MCF 10A (cell line): ENCODE data around the gene OR56A5. TPM values are rescaled to one million over a fixed set of nuclear protein-coding genes. Genes with fewer than 3 reads are reported as not detected.

ENCODE experiments used
- BruUV-seq: library from RNA; stranded (reverse); fragments of 400-500 nt; replicated peaks from 2 replicates; lab custom pipeline; 2021; lab: Mats Ljungman, UMichigan
- CTCF ChIA-PET: fragments of 300-600 bp; sonication (Branson Sonifier 250); formaldehyde crosslinking; extraction: SDS; loops from one replicate; lab custom pipeline; 2021; ENCODE audit warnings: antibody characterized with exemption, inconsistent platforms; lab: Yijun Ruan, JAX
- POLR2A ChIA-PET: fragments of 300-600, 350-650 bp; sonication (Branson Sonifier 250); formaldehyde crosslinking; extraction: SDS; loops from one replicate; lab custom pipeline; 2020; ENCODE audit warnings: antibody characterized with exemption, inconsistent platforms; lab: Yijun Ruan, JAX
- DNase-seq: peaks from one replicate; pipeline ENCODE4 v3.0.0-alpha.2; 2018; ENCODE audit not compliant: unreplicated experiment
- H3K27ac Mint-ChIP-seq: one replicate; pipeline ENCODE4 v1.8.0; 2022; ENCODE audit warnings: mild to moderate bottlenecking, low read depth, mixed read lengths; ENCODE audit not compliant: unreplicated experiment
- H3K27me3 Mint-ChIP-seq: one replicate; pipeline ENCODE4 v1.8.0; 2022; ENCODE audit warnings: mixed read lengths; ENCODE audit not compliant: insufficient read depth, unreplicated experiment
- H3K36me3 Mint-ChIP-seq: one replicate; pipeline ENCODE4 v1.8.0; 2022; ENCODE audit warnings: mild to moderate bottlenecking, moderate library complexity, mixed read lengths; ENCODE audit not compliant: insufficient read depth, unreplicated experiment
- H3K4me1 Mint-ChIP-seq: one replicate; pipeline ENCODE4 v1.8.0; 2022; ENCODE audit warnings: mixed read lengths; ENCODE audit not compliant: insufficient read depth, unreplicated experiment
- H3K4me3 Mint-ChIP-seq: one replicate; pipeline ENCODE4 v1.8.0; 2022; ENCODE audit warnings: mild to moderate bottlenecking, moderate library complexity, mixed read lengths; ENCODE audit not compliant: unreplicated experiment
- H3K9me3 Mint-ChIP-seq: one replicate; pipeline ENCODE4 v1.8.0; 2022; ENCODE audit warnings: mixed read lengths; ENCODE audit not compliant: unreplicated experiment
- intact Hi-C: fragments of 100-400 bp; cut with micrococcal nuclease; formaldehyde crosslinking; loops from 2 replicates; pipeline ENCODE4 v1.14.1; 2022
- total RNA-seq: library from RNA; stranded (reverse); gene quantifications from 2 replicates; pipeline ENCODE4 v1.2.3, GENCODE V29; 2022
- TF ChIP-seq, protein P1 (sequence below): fragments of 200-600 bp; IDR thresholded peaks from one replicate; pipeline ENCODE4 v1.8.0; 2022; ENCODE audit warnings: antibody characterized with exemption, mild to moderate bottlenecking; ENCODE audit not compliant: unreplicated experiment

Gene OR56A5
- total RNA-seq, 1 experiment from 2014 or later, result not detected

DNA sequence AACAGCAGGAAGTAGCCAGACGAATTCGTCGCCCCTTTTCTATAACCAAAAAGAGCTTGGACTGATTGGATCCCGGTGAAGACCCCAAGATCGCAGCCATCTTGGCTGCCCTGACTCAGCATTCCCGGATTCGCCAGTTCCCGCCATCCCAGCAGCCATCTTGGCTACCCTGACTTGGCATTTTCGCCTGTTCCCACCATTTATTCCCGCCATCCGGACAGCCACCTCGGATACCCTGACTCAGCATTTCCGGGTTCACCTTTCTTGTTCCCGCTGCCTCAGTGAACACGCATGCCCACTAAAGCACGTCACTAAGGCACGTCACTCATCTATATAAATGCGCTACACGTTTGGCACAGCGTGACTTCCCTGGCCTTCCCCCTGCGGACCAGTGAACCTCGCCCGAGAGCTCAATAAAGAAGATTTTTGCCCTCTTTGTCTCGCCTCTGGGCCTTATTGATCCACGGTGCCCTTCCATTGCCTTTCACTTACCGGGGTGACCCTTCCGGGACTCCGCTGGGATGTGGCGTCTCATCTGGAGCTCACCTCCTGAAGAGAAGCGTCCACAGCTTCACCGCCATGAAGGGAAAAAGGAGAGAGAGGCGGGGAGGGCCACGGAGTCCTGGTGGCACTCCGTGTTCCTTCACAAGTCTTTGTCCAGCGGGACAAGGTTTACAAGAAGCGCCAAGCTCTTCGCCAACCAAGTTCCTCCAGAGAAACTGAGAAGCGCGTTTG is 30.3 kb downstream of the OR56A5 start:
- POLR2A ChIA-PET, result no interaction called here

GRCh38 chr11:5933116-5933515 is 35.2 kb downstream of the OR56A5 start:
- H3K4me3 Mint-ChIP-seq, result no peak overlapping the region
- CTCF ChIA-PET, result interaction anchor here (0.6 kb wide), 1 partner anchor 527 kb away, joined by 7 read pairs; no protein-coding TSS in a partner anchor
- no peak for DNase-seq

More for the DNA sequence above, 30.3 kb downstream of the OR56A5 start:
- intact Hi-C loops, result no loop called here
- Mint-ChIP-seq H3K9me3 (peaks cover 16% of the 10 kb centered on the region), H3K4me1 (no peaks in the 10 kb centered on the region), H3K27ac (no peak overlapping the region), H3K27me3 (peaks cover 4% of the 10 kb centered on the region), H3K4me3 (no peak overlapping the region), H3K36me3 (no peaks in the 10 kb centered on the region)
- BruUV-seq, result no TSS peak
- TF ChIP-seq, protein P1, sequence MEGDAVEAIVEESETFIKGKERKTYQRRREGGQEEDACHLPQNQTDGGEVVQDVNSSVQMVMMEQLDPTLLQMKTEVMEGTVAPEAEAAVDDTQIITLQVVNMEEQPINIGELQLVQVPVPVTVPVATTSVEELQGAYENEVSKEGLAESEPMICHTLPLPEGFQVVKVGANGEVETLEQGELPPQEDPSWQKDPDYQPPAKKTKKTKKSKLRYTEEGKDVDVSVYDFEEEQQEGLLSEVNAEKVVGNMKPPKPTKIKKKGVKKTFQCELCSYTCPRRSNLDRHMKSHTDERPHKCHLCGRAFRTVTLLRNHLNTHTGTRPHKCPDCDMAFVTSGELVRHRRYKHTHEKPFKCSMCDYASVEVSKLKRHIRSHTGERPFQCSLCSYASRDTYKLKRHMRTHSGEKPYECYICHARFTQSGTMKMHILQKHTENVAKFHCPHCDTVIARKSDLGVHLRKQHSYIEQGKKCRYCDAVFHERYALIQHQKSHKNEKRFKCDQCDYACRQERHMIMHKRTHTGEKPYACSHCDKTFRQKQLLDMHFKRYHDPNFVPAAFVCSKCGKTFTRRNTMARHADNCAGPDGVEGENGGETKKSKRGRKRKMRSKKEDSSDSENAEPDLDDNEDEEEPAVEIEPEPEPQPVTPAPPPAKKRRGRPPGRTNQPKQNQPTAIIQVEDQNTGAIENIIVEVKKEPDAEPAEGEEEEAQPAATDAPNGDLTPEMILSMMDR, result no peak
- no peak for DNase-seq
- CTCF ChIA-PET, result interaction anchor here (0.7 kb wide), 1 partner anchor 560 kb away, joined by 3 read pairs; no protein-coding TSS in a partner anchor

GRCh38 chr11:5932671-5933070 is 35.6 kb downstream of the OR56A5 start:
- POLR2A ChIA-PET, result no interaction called here
- no TSS peak for BruUV-seq
- Mint-ChIP-seq H3K9me3 (peaks cover 51% of the 10 kb centered on the region), H3K27ac (no peak overlapping the region), H3K4me3 (no peak overlapping the region), H3K4me1 (no peaks in the 10 kb centered on the region), H3K36me3 (no peaks in the 10 kb centered on the region), H3K27me3 (no peaks in the 10 kb centered on the region)
- TF ChIP-seq, protein P1, result no peak
- no peak for DNase-seq
- intact Hi-C loops, result no loop called here
- CTCF ChIA-PET, result interaction anchor here (0.6 kb wide), 1 partner anchor 528 kb away, joined by 7 read pairs; no protein-coding TSS in a partner anchor

More at GRCh38 chr11:5933116-5933515, 35.2 kb downstream of the OR56A5 start:
- H3K4me1 Mint-ChIP-seq, result no peaks in the 10 kb centered on the region
- H3K9me3 Mint-ChIP-seq, result peaks cover 54% of the 10 kb centered on the region
- no peak overlapping the region for H3K27ac Mint-ChIP-seq
- POLR2A ChIA-PET, result no interaction called here
- intact Hi-C loops, result no loop called here
- no TSS peak for BruUV-seq
- no peaks in the 10 kb centered on the region for H3K36me3 Mint-ChIP-seq
- H3K27me3 Mint-ChIP-seq, result no peaks in the 10 kb centered on the region
- TF ChIP-seq, protein P1, result no peak

DNA sequence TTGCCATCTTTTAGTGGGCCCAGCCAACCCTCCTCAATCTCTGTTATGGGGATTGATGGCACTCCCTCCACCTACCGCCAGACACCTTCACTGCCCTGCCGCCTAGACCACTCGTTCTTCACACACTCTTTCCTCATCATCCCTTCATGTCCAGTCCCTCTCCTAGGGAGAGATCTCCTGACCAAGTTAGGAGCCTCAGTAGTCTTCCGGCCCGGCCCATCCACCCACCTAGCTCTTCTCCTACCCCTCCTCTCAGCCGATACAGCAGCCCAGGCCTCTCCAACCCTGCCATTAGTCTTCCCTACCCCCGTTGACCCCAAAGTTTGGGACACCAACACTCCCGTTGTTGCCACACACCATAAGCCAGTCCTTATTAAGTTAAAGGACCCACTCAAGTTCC is 37.2 kb downstream of the OR56A5 start:
- no peaks in the 10 kb centered on the region for H3K4me1 Mint-ChIP-seq
- ChIA-PET CTCF (no interaction called here), POLR2A (no interaction called here)
- BruUV-seq, result no TSS peak
- no peak for DNase-seq
- intact Hi-C loops, result no loop called here
- no peak overlapping the region for H3K27ac Mint-ChIP-seq
- no peaks in the 10 kb centered on the region for H3K27me3 Mint-ChIP-seq
- peaks cover 39% of the 10 kb centered on the region for H3K9me3 Mint-ChIP-seq
- TF ChIP-seq, protein P1, result no peak
- H3K36me3 Mint-ChIP-seq, result no peaks in the 10 kb centered on the region
- no peak overlapping the region for H3K4me3 Mint-ChIP-seq
